ENCODE data around the gene UBXN11. TPM values are rescaled to one million over a fixed set of nuclear protein-coding genes. Genes with fewer than 3 reads are reported as not detected.

Gene UBXN11
- total and polyA plus RNA-seq, 2 of the 13 experiments (the other 11 are each of a cell fraction or from before 2014, with no cell fraction given): 9.3 to 10.4 TPM

- TF ChIP-seq ZBTB33 (CRISPR knock-in tag; IDR thresholded peaks at IDR 0.05): no peak; the same call in 1 of the 2 replicates
- no peak for TF ChIP-seq ZNF616 (CRISPR knock-in tag; IDR thresholded peaks at IDR 0.05; ENCODE audit: low read depth)
- no peak for TF ChIP-seq NFKBIZ (CRISPR knock-in tag; IDR thresholded peaks at IDR 0.05)
- peak; percentile 11; the same call in 1 of the 2 replicates for TF ChIP-seq ZNF331 (CRISPR knock-in tag; IDR thresholded peaks at IDR 0.05)
- TF ChIP-seq E2F5 (CRISPR knock-in tag; conservative IDR thresholded peaks at IDR 0.05): peak; percentile 66; the same call in 1 of the 2 replicates
- no peak; the same call in 1 of the 2 replicates for TF ChIP-seq ZNF614 (CRISPR knock-in tag; IDR thresholded peaks at IDR 0.05; ENCODE audit: borderline replicate concordance)
- TF ChIP-seq CBX5 (CRISPR knock-in tag; IDR thresholded peaks at IDR 0.05; ENCODE audit: borderline replicate concordance): no peak
- no peak for TF ChIP-seq ZNF407 (CRISPR knock-in tag; IDR thresholded peaks at IDR 0.05; ENCODE audit: not compliant biosample characterization)
- TF ChIP-seq NKX3-1 (CRISPR knock-in tag; IDR thresholded peaks at IDR 0.05): no peak
- TF ChIP-seq NCOA2 (CRISPR knock-in tag; IDR thresholded peaks at IDR 0.05): no peak
- no peak for TF ChIP-seq TERF1 (CRISPR knock-in tag; IDR thresholded peaks at IDR 0.05)
- TF ChIP-seq ZKSCAN5 (CRISPR knock-in tag; IDR thresholded peaks at IDR 0.05): no peak
- TF ChIP-seq SETDB1 (CRISPR knock-in tag; IDR thresholded peaks at IDR 0.05; ENCODE audit: borderline replicate concordance): no peak
- TF ChIP-seq ZNF44 (CRISPR knock-in tag; IDR thresholded peaks at IDR 0.05): no peak
- peak; percentile 68 for TF ChIP-seq ZNF740 (CRISPR knock-in tag; IDR thresholded peaks at IDR 0.05)
Measured at GRCh38 chr1:26306290-26307229, at the start of gene UBXN11 (continued).
